ENCODE data around the gene MYO1B. TPM values are rescaled to one million over a fixed set of nuclear protein-coding genes. Genes with fewer than 3 reads are reported as not detected.

Gene MYO1B
- total RNA-seq, 1 experiment from 2014 or later: 37.8 TPM

- Histone ChIP-seq H3K27ac (ENCODE audit: low read depth, low read length, poor library complexity, severe bottlenecking) (no peak overlapping the region), H3K9me3 (ENCODE audit: low read depth, low read length, poor library complexity, severe bottlenecking) (no peaks in the 10 kb centered on the region), H3K36me3 (ENCODE audit: insufficient read depth, low read length, poor library complexity, severe bottlenecking) (no peaks in the 10 kb centered on the region), H3K4me3 (ENCODE audit: low read depth, low read length, poor library complexity, severe bottlenecking) (no peak overlapping the region), H3K27me3 (replicated peaks; ENCODE audit: insufficient read depth, low read depth, low read length, poor library complexity) (no peaks in the 10 kb centered on the region), H3K4me1 (ENCODE audit: insufficient read depth, low read length, poor library complexity, severe bottlenecking) (no peaks in the 10 kb centered on the region)
- intact Hi-C loops (cut with micrococcal nuclease; ENCODE audit: unreplicated experiment): no loop called here
- ChIA-PET CTCF (interaction anchor here (0.6 kb wide), 1 partner anchor 256 kb away, joined by 3 read pairs; no protein-coding TSS in a partner anchor), POLR2A (ENCODE audit: low non-redundant PET) (no interaction called here)
- no peak for DNase-seq (ENCODE audit: low spot score)
- no TSS peak for BruUV-seq (replicated peaks)
- TF ChIP-seq CTCF (conservative IDR thresholded peaks at IDR 0.05; ENCODE audit: low read depth, low read length): no peak
- no peak for TF ChIP-seq EZH2 (IDR thresholded peaks at IDR 0.05; ENCODE audit: borderline replicate concordance, low read depth, low read length, poor library complexity, severe bottlenecking)
Measured at GRCh38 chr2:191225690-191226089, 19.5 kb upstream of the MYO1B start.

- no peaks in the 10 kb centered on the region for H3K27me3 ChIP-seq (replicated peaks; ENCODE audit: insufficient read depth, low read depth, low read length, poor library complexity)
- intact Hi-C loops (cut with micrococcal nuclease; ENCODE audit: unreplicated experiment): no loop called here
- no peaks in the 10 kb centered on the region for H3K4me1 ChIP-seq (ENCODE audit: insufficient read depth, low read length, poor library complexity, severe bottlenecking)
- no peak overlapping the region for H3K4me3 ChIP-seq (ENCODE audit: low read depth, low read length, poor library complexity, severe bottlenecking)
- CTCF ChIA-PET: no interaction called here
- POLR2A ChIA-PET (ENCODE audit: low non-redundant PET): no interaction called here
- no peaks in the 10 kb centered on the region for H3K9me3 ChIP-seq (ENCODE audit: low read depth, low read length, poor library complexity, severe bottlenecking)
- H3K36me3 ChIP-seq (ENCODE audit: insufficient read depth, low read length, poor library complexity, severe bottlenecking): no peaks in the 10 kb centered on the region
- BruUV-seq (replicated peaks): no TSS peak
- TF ChIP-seq CTCF (conservative IDR thresholded peaks at IDR 0.05; ENCODE audit: low read depth, low read length) (no peak), EZH2 (IDR thresholded peaks at IDR 0.05; ENCODE audit: borderline replicate concordance, low read depth, low read length, poor library complexity, severe bottlenecking) (no peak)
- H3K27ac ChIP-seq (ENCODE audit: low read depth, low read length, poor library complexity, severe bottlenecking): no peak overlapping the region
- no peak for DNase-seq (ENCODE audit: low spot score)
Measured at GRCh38 chr2:191226196-191226595, 19.0 kb upstream of the MYO1B start.

- POLR2A ChIA-PET (ENCODE audit: low non-redundant PET): no interaction called here
- H3K27ac ChIP-seq (ENCODE audit: low read depth, low read length, poor library complexity, severe bottlenecking): no peak overlapping the region
- BruUV-seq (replicated peaks): no TSS peak
- intact Hi-C loops (cut with micrococcal nuclease; ENCODE audit: unreplicated experiment): no loop called here
- DNase-seq (ENCODE audit: low spot score): no peak
- H3K27me3 ChIP-seq (replicated peaks; ENCODE audit: insufficient read depth, low read depth, low read length, poor library complexity): no peaks in the 10 kb centered on the region
- H3K4me1 ChIP-seq (ENCODE audit: insufficient read depth, low read length, poor library complexity, severe bottlenecking): peaks cover 5% of the 10 kb centered on the region
- TF ChIP-seq CTCF (conservative IDR thresholded peaks at IDR 0.05; ENCODE audit: low read depth, low read length) (no peak), EZH2 (IDR thresholded peaks at IDR 0.05; ENCODE audit: borderline replicate concordance, low read depth, low read length, poor library complexity, severe bottlenecking) (no peak)
- CTCF ChIA-PET: interaction anchor here (0.6 kb wide), 1 partner anchor 31 kb away, joined by 3 read pairs; no protein-coding TSS in a partner anchor
- H3K9me3 ChIP-seq (ENCODE audit: low read depth, low read length, poor library complexity, severe bottlenecking): no peaks in the 10 kb centered on the region
- no peak overlapping the region for H3K4me3 ChIP-seq (ENCODE audit: low read depth, low read length, poor library complexity, severe bottlenecking)
- H3K36me3 ChIP-seq (ENCODE audit: insufficient read depth, low read length, poor library complexity, severe bottlenecking): no peaks in the 10 kb centered on the region
Measured at GRCh38 chr2:191228333-191228732, 16.9 kb upstream of the MYO1B start.

Measured in A673 (cell line).